T follicular helper cell (primary cell): ENCODE measurements around the gene SLFN14.
"Not testable (repeated sequence)": the region's sequence is repeated elsewhere in the genome, so short reads cannot be mapped to it uniquely, and the experiment has no call there.

Experiments used
- DNase-seq: peaks from one replicate; pipeline ENCODE4 v3.0.0-alpha.2; 2020; ENCODE audit warnings: low read depth

The SLFN14 gene

GRCh38 chr17:35559495-35560210 is 966 bp downstream of the SLFN14 start:
- no peak for DNase-seq

- no peak for DNase-seq
These were observed 3.3 kb downstream of the SLFN14 start for GRCh38 chr17:35557353-35557752.

- DNase-seq, result no peak
These were observed 4.9 kb downstream of the SLFN14 start for GRCh38 chr17:35555691-35556090.

GRCh38 chr17:35554668-35555067 is 6.0 kb downstream of the SLFN14 start:
- DNase-seq, result no peak

GRCh38 chr17:35553310-35553709 is 7.3 kb downstream of the SLFN14 start:
- DNase-seq, result no peak

- DNase-seq, result no peak
These were observed 11.6 kb downstream of the SLFN14 start for GRCh38 chr17:35548978-35549377.

GRCh38 chr17:35548208-35548810 is 12.3 kb downstream of the SLFN14 start:
- DNase-seq, result no peak

GRCh38 chr17:35546487-35546886 is 14.1 kb downstream of the SLFN14 start:
- DNase-seq, result no peak

GRCh38 chr17:35545150-35545549 is 15.5 kb downstream of the SLFN14 start:
- no peak for DNase-seq

- no peak for DNase-seq
These were observed 16.8 kb downstream of the SLFN14 start for GRCh38 chr17:35543856-35544255.

GRCh38 chr17:35542990-35543389 is 17.6 kb downstream of the SLFN14 start:
- no peak for DNase-seq

GRCh38 chr17:35541434-35541833 is 19.2 kb downstream of the SLFN14 start:
- no peak for DNase-seq

GRCh38 chr17:35540589-35541404 is 19.8 kb downstream of the SLFN14 start:
- no peak for DNase-seq

GRCh38 chr17:35539659-35540026 is 21.0 kb downstream of the SLFN14 start:
- DNase-seq, result no peak

GRCh38 chr17:35537601-35538141 is 22.9 kb downstream of the SLFN14 start, which contains the start of gene SLFN12L:
SLFN12L (minus strand) TSS chr17:35537678; CDS start chr17:35522364, 15,314 bp downstream.
- DNase-seq, result no peak

- DNase-seq, result no peak
These were observed 23.9 kb downstream of the SLFN14 start for GRCh38 chr17:35536664-35537171.

GRCh38 chr17:35535406-35535805 is 25.2 kb downstream of the SLFN14 start:
- DNase-seq, result not testable (repeated sequence)

- DNase-seq, result no peak
These were observed 26.0 kb downstream of the SLFN14 start for GRCh38 chr17:35534576-35535093.

- DNase-seq, result no peak
These were observed 29.5 kb downstream of the SLFN14 start for GRCh38 chr17:35531160-35531559.

GRCh38 chr17:35529866-35530265 is 30.8 kb downstream of the SLFN14 start:
- DNase-seq, result no peak

- not testable (repeated sequence) for DNase-seq
These were observed 31.3 kb downstream of the SLFN14 start for GRCh38 chr17:35529326-35529725.

GRCh38 chr17:35523296-35523695 is 37.3 kb downstream of the SLFN14 start:
- DNase-seq, result no peak
